CD4-positive, alpha-beta T cell treated with Interleukin-10 for 1 hour (primary cell): Measurements from ENCODE around the gene MTRFR.
"Not testable (repeated sequence)": the region's sequence is repeated elsewhere in the genome, so short reads cannot be mapped to it uniquely, and the experiment has no call there.

Experiments used
- DNase-seq: peaks from one replicate; pipeline ENCODE4 v3.0.0-alpha.2; 2020

The MTRFR gene

DNA sequence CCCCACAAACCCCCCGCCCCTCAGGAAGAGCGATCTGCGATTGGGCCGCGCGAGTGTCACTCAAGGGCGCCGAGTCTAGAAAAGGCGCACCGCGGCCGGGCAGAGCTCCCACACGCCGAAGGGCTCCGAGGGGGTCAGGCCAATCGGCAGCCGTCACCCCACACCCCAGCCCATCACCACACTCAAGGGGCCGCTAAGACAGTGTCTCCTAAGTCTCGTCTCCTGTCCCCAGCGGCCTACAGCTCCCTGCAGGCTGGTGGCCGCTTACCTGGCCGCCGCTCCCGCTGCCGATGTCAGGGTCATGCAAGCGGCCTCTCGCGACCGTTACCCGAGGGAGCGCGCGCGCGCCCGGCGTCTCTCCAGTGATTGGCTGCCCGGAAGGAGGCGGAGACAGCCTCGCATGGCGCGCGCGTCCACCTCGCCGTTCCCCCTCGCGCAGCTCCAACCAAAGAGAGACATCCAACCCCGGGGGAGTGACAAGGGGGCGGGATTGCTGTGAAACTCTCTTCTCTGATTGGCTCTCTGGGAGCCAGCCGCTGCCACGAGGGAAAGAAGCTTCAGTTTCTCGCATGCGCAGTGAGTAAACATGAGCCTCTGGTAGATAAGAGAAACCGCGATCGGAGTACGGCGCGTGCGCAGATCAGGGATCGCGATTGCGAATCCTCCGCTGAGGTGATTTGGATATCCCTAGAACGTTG, at the start of gene MTRFR, which contains the start of gene MPHOSPH9:
MTRFR (plus strand) TSS at position 630 of the 698 bp plus-strand sequence. CDS start 20,239 bp downstream, outside the sequence.
MPHOSPH9 (minus strand) TSS at position 335 of the 698 bp plus-strand sequence. CDS start 2,777 bp downstream, outside the sequence.
- DNase-seq: peak; percentile 100

DNA sequence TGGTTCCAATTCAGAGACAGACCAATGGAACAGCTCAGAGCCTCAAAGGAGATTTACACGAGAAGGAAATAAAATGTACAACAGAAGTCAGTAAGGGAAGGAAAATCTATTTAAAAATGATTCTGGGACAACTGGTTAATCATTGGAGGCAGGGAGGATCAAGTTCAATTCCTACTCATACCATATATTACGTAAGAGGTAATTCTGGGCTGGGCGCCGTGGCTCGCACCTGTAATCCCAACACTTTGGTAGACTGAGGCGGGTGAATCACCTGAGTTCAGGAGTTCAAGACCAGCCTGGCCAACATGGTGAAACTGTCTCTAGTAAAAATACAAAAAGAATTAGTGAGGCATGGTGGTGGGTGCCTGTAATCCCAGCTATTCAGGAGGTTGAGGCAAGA, 45.6 kb upstream of the MTRFR start:
- no peak for DNase-seq

DNA sequence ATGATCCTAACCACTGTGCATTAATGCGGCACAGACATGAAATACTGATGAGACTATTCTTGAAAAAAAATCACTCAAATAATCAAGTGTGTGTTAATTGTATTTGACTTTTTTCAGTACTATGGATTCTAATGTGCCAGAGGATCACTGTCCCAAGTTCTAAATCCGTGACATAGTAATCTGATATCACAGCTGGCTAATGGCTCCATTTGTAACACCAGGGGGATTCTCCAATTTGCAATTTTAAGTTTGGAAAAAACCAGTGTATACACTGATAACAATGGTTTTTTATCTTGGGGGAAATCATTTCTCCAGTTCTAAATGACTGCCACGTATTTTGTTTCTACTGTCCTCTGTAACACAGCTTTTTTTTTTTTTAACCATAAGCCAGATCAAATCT, 33.3 kb upstream of the MTRFR start:
- no peak for DNase-seq

DNA sequence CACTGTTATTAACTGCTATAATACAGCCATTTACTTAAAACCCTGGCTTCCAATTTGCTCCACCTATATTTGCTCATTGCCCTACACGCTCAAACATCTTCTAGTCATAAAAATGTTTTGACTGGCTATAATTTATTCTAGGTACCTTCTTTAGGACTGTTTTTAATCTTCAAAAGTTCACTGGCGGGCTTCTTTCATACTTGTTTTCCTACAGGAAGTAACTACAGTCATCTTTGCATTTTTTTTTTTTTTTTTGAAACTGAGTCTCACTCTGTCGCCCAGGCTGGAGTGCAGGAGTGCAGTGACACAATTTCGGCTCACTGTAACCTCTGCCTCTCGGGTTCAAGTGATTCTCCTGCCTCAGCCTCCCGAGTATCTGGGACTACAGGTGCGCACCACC, 32.8 kb upstream of the MTRFR start:
- DNase-seq: peak; percentile 5

DNA sequence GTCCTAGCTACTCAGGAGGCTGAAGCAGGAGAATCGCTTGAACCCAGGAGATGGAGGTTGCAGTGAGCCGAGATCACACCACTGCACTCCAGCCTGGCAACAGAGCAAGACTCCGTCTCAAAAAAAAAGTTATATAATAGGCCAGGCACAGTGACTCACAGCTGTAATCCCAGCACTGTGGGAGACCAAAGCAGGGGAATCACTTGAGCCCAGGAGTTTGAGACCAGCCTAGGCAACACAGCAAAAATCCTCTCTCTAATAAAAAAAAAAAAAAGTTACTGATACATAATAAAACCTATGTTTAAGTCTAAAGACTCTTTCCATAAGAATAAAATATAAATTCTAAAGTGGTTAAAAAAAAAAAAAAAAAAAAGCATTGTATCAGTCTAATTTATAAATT, 26.4 kb upstream of the MTRFR start:
- not testable (repeated sequence) for DNase-seq

DNA sequence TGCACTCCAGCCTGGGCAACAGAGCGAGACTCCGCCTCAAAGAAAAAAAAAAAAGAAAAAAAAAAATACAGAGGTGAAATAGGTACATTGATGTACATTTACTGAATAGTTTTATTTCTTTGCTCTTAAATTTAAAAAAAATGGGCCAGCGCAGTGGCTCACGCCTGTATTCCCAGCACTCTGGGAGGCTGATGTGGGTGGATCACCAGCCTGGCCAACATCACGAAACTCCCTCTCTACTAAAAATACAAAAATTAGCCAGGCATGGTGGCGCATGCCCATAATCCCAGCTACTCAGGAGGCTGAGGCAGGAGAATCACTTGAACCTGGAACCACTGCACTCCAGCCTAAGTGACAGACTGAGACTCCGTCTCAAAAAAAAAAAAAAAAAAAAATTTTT, 25.4 kb upstream of the MTRFR start:
- not testable (repeated sequence) for DNase-seq

DNA sequence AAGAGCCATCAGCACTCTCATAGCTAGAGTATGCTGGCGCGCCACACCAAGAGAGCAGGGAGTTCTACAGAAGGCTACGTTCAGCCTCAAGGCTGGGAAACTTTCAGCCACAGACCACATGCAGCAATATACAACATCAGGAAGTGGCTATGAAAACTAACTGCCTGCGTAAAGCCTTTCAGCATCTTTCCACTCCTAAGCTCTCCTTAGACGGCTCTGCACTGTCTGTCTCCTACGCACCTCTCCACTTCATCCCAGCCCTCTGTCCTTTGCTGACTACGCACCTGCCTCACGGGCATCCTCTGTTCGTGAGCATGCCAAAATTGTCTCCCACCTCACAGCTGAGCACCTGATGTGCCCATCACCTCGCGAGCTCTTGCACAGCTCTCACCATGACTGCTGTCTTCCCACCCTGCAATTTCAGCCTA, 10.0 kb upstream of the MTRFR start:
- DNase-seq: peak; percentile 63

DNA sequence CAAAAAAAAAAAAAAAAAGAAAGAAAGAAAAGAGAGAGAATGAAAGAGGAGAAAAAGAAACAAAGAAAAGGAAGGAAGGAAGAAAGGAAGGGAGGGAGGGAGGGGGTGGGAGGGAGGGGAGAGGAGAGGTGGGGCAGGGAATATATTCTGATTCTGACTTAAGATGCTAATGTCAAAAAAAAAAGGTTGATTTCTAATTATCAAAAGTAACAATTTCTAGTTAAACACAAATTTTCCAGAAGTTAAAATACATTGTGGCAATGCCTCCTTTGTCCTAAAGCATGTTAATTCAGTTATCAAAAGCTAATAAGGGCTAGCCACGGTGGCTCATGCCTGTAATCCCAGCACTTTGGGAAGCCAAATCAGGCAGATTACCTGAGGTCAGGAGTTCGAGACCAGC, 7.8 kb upstream of the MTRFR start:
- no peak for DNase-seq

DNA sequence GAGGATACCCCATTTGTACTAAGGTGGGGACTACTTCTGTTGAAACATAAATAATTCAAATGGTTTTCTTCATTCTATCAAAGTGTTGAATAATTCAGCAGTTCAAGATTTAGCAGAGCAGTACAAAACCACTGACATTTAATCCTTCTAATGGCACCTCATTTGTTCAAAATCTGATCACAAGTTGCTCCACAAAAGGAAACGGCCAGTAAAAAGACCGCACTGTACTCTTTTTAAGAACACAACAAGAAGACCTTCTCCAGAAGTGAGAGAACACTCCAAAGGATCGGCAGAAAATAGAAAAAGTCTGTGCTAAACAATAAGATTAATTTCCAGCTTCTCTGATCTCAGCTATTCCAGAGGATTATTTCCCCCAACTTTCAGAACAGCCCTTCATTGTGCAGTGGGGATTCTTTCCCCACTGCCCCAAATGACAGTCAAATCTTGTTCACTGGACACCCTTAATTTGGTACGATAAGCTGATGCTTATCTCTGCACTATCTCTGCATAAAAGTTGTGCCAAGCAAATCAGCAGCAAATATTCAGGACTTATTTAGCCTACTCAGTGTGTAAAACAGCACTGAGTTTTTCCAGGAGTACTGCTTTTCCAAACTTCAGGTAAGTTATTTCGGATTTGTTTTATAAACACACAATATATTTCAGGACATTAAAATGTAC, 5.5 kb upstream of the MTRFR start:
- DNase-seq: no peak

DNA sequence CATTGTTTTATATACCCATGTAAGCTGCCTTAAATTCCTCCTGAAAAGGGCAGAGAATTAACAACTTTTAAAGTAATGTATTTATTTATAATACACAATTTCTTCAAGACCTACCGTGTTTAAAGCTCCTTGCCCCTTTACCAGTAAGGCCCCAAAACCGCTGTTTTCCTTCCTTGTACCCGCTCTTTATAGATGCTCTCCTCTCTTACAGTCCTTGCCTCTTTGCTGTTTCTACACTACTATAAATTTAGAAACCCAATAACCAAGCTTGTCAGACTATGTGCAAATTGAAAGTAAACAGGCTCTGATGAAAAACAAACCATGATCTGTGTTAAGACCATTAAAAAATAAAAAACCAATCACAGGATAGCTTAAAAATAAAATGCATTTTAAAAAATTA, 4.2 kb upstream of the MTRFR start:
- DNase-seq: peak; percentile 17

DNA sequence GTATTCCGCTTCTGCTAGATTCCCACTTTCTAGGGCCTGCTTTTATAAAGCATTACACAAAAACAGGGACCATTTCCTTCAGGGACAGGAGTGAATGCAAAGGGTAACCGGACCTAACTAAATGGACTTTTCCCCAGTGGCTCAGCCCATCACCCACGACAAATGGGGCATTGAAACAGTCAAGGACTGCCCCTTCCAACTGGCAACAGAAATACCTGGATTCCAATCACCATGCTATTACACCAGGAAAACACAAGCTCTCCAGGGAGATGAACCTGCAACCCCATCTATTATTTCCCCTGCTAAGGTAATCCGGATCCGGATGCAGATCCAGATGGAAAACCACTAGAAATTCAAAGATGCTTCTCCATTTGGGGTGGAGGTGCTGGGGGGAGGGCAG, 1.3 kb upstream of the MTRFR start:
- DNase-seq: no peak

DNA sequence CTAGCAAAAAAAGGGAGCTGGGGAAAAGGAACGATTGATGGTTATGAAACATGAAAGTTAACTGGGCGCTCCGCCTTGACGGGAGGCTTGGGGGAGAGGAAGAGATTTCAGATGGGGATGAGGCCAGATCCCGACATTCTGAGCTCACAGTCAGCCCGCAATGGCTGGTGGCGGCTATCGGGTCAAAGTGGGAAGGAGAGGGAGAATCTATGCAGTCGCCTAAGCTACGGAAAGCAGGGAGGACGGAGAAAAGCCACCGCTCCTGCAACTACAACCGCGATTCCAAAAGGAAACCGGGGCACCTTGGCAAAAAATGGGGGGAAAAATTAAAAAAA, 797 bp upstream of the MTRFR start:
- no peak for DNase-seq

DNA sequence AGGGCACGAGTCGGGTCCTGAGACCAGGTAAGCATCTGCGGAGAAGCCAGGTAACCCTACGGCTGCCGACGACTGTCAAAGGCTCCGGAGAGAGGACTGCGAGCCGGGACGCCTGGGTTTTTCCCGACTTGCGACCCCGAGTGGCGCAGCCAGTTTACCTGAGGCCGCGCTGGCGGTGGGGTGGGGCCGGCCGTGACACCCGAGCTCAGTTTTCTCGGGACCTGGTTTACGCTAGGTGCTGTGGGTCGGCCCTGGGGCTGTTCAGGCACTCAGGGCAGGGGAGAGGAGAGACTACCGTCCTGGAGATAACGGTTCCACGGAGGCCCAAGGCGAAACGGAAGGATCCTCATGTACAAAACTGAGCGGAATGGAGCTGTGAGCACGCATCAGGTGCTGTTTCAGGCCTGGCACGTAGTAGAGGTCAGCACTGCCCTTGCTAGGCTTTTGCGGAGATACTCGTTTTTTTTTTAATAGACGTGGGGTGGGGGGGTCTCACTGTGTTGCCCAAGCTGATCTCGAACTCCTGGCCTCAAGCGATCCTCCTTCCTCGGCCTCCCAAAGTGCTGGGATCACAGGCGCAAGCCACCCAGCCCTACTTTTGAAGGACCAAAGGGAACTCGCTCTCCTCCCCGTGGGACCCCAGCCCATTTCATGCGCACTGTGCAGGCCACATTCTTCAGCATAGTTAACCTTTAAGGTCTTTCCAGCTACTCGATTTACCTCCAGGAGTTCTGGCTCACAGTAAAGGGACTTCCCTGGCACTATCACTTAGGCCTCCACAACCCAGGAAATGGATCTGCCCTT, 471 bp downstream of the MTRFR start:
- DNase-seq: no peak

DNA sequence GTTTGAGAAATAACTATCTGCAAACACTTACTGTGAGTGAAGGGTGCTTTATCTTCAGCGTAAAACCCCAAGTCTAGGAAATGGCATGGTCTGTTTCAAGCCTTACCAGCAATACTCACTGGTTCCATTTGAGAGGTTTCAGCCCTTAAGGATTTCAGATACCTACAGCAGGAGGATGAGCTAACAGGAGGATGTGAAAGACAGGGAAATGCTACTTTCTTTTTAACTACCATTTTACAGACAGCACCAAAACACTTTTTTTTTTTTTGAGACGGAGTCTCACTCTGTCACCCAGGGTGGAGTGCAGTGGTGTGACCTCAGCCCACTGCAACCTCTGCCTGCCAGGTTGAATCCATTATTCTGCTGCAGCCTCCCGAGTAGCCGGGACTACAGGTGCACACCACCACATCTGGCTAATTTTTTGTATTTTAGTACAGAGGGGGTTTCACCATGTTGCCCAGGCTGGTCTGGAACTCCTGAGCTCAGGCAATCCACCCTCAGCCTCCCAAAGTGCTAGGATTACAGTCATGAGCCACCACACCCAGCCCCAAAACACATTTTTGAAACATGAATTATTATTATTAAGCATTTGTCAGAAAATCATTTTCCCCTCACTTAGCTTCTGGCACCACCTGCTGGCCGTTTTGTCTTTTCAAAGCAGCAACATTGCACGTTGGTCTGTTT, 4.6 kb downstream of the MTRFR start:
- peak; percentile 79 for DNase-seq

DNA sequence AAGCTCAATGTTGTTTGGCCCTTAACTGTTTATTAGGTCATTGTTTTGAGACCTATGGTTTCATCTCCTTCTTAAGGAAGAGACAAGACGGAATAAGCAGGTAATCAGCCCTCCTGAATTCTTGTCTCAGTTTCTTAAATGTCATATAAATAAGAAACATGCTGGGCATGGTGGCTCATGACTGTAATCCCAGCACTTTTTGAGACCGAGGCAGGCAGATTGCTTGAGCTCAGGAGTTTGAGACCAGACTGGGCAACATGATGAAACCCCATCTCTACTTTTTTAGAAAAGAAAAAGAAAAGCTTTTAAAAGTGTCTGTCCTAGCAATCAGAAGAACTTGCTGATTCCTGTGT, 5.1 kb downstream of the MTRFR start:
- no peak for DNase-seq

DNA sequence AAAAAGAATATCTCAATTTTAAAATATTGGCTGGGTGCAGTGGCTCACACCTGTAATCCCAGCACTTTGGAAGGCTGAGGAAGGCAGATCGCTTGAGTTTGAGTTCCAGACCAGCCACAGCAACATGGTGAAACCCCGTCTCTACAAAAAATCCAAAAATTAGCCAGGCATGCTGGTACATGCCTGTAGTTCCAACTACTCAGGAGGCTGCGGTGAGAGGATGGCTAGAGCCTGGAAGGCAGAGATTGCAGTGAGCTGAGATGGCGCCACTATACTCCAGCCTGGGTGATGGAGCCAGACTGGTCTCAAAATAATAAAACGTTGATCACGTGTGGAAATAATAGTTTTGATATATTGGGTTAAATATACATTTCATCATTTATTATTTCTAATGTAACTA, 5.7 kb downstream of the MTRFR start:
- no peak for DNase-seq

DNA sequence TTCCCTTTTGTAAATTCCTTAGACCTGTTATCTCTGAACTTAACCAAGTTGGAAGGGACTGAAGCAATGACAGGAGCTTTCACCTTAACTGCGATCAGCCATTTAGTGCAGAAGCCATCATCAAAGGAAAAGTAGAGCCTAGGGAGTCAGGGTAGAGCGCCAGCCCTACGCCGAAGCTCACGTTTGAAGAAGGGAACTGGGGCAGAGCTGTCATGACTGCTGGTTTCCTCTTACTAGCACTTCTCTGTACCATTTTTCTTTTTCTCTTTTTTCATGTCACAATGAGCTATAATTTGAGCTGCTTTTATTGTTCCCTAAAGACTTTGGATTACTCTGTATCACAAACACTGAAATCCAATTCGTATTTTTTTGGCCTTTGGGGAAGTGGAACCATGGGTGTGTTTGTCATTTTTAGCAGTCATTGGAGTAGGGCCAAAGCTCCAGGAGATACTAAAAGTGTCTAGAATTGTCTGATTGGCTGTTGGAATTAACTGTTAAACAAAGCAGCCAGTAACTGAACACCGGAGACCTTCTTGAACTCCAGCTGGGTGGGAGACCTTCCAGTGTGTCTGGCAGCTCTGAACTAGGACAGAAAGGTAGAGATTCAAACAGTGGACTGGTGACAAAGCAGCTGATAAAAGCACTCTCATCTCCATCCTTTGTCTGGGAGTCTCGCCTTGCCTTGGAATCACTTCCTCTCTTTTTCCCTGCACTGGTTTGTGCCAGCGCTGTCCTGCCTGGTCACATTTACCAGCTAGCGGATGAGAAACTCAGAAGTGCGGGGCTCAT, 9.1 kb downstream of the MTRFR start:
- no peak for DNase-seq

DNA sequence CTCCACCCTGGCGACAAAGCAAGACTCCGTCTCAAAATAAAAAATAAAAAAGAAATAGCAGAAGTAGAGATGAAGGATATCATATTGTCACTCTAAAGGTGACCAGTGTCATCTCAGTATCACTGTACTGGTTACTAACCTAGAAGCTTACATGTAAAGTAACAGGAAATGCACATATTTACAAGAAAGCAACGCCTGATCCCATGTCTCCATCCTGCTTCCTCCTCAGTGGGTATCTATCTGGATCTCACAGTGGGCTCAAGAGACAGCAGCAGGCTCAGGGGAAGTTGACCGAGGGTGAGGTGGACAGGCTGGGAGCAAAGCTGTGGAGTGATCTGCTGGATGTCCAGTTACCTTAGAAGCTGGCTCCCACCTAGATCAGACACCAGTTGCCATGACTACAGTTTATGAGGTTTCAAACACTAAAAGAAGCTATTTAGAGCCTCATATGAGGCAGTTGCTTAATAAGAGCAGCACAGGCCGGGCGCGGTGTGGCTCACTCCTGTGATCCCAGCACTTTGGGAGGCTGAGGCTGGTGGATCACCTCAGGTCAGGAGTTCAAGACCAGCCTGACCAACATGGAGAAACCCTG, 10.5 kb downstream of the MTRFR start:
- no peak for DNase-seq

DNA sequence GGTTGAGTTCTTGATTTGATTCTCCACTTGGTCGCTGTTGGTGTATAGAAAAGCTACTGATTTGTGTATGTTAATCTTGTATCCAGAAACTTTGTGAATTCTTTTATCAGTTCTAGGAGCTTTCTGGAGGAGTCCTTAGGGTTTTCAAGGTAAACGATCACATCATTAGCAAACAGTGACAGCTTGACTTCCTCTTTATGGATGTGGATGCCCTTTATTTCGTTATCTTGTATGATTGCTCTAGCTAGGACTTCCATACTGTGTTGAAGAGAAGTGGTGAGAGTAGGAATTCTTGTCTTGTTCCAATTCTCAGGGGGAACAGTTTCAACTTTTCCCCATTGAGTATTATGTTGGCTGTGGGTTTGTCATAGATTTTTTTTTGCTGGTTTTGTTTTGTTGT, 12.4 kb downstream of the MTRFR start:
- no peak for DNase-seq

DNA sequence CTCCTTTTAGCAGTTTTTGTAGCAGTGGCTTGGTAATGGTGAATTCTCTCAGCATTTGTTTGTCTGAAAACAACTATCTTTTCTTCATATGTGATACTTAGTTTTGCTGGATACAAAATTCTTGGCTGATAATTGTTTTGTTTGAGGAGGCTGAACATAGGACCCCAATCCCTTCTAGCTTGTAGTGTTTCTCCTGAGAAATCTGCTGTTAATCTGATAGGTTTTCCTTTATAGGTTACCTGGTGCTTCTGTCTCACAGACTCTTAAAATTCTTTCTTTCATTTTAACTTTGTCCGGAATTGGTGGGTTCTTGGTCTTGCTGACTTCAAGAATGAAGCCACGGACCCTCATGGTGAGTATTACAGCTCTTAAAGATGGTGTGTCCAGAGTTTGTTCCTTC, 14.9 kb downstream of the MTRFR start:
- DNase-seq: not testable (repeated sequence)

DNA sequence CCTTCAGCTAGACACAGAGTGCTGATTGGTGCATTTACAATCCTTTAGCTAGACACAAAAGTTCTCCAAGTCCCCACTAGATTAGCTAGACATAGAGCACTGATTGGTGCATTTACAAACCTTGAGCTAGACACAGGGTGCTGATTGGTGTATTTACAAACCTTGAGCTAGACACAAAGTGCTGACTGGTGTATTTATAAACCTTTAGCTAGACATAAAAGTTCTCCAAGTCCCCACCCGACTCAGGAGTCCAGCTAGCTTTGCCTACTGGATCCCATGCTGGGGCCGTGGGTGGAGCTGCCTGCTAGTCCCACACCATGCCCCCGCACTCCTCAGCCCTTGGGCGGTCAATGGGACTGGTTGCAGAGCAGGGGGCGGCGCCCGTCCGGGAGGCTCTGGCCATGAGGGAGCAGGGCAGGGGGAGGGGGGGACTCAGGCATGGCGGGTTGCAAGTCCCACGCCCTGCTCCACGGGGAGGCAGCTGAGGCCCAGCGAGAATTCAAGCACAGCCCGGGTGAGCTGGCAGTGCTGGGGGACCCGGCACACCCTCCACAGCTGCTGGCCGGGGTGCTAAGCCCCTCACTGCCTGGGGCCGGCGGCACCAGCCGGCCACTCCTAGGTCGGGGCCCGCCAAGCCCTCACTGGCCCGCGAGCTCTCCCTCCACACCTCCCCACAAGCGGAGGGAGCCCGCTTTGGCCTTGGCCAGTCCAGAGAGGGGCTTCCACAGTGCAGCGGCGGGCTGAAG, 15.9 kb downstream of the MTRFR start:
- DNase-seq: not testable (repeated sequence)
